GM12891 (cell line): ENCODE data around the gene HMBS.
"Not testable (repeated sequence)": the region's sequence is repeated elsewhere in the genome, so short reads cannot be mapped to it uniquely, and the experiment has no call there.

Experiments
- DNase-seq: peaks from one replicate; pipeline ENCODE4 v3.0.0; 2011; ENCODE audit warnings: low spot score; ENCODE audit not compliant: insufficient read length
- FAIRE-seq: peaks from 2 replicates; lab custom pipeline; 2011; peaks lifted over from hg19 to GRCh38; lab: Jason Lieb, UNC
- PAX5 ChIP-seq: IDR thresholded peaks from 2 replicates; pipeline ENCODE4 v1.6.1; 2011; ENCODE audit warnings: low read length, moderate library complexity, mild to moderate bottlenecking; ENCODE audit not compliant: insufficient read depth, severe bottlenecking
- POLR2A ChIP-seq: IDR thresholded peaks from 2 replicates; pipeline ENCODE4 v1.6.1; 2011; ENCODE audit warnings: low read depth, low read length, control low read depth
- POLR2AphosphoS5 ChIP-seq: IDR thresholded peaks from 2 replicates; pipeline ENCODE4 v1.6.1; 2011; ENCODE audit warnings: low read depth, low read length, control low read depth
- POU2F2 ChIP-seq: IDR thresholded peaks from 2 replicates; pipeline ENCODE4 v1.6.1; 2011; ENCODE audit warnings: low read depth, mild to moderate bottlenecking, control low read depth, low read length, moderate library complexity
- SPI1 ChIP-seq: IDR thresholded peaks from 2 replicates; pipeline ENCODE4 v1.6.1; 2011; ENCODE audit warnings: low read depth, low read length, control low read depth
- TAF1 ChIP-seq: IDR thresholded peaks from 2 replicates; pipeline ENCODE4 v1.6.1; 2011; ENCODE audit warnings: low read depth, low read length, control low read depth

The HMBS gene

GRCh38 chr11:119126675-119127268 is 42.1 kb downstream of the HMBS start:
- DNase-seq, result no peak
- FAIRE-seq, result no peak
- no peak for TF ChIP-seq POLR2AphosphoS5
- TF ChIP-seq TAF1, result no peak

GRCh38 chr11:119130662-119131061 is 46.0 kb downstream of the HMBS start:
- TF ChIP-seq POLR2A (no peak), TAF1 (no peak), SPI1 (no peak), POU2F2 (no peak), POLR2AphosphoS5 (no peak), PAX5 (no peak)
- no peak for DNase-seq
- FAIRE-seq, result no peak

GRCh38 chr11:119134389-119134978 is 49.8 kb downstream of the HMBS start:
- FAIRE-seq (no peak), DNase-seq (no peak)
- TF ChIP-seq PAX5 (no peak), POLR2AphosphoS5 (no peak), POLR2A (no peak)

GRCh38 chr11:119139276-119139675 is 54.6 kb downstream of the HMBS start:
- DNase-seq, FAIRE-seq: not testable (repeated sequence)
